ENCODE data around the gene SPATA45. TPM values are rescaled to one million over a fixed set of nuclear protein-coding genes. Genes with fewer than 3 reads are reported as not detected.

Gene SPATA45
- total and polyA plus RNA-seq, 2 experiments from 2014 or later: 2.9 TPM; not detected in 1

- H3K27me3 ChIP-seq: no peaks in the 10 kb centered on the region
- no peaks in the 10 kb centered on the region for H3K4me1 ChIP-seq (ENCODE audit: low read depth)
- H3K36me3 ChIP-seq: peaks cover 41% of the 10 kb centered on the region
- no peak for TF ChIP-seq CTCF (IDR thresholded peaks at IDR 0.05; ENCODE audit: low read depth, low read length)
- H3K4me3 ChIP-seq: no peak overlapping the region
- H3K27ac ChIP-seq: no peak overlapping the region
- no peaks in the 10 kb centered on the region for H3K9me3 ChIP-seq (ENCODE audit: low read depth)
- DNase-seq (ENCODE audit: low read depth in 1 of 2, low spot score in 1 of 2): no peak
These were observed 63.5 kb downstream of the SPATA45 start for GRCh38 chr1:212783976-212784375.

- H3K4me1 ChIP-seq (ENCODE audit: low read depth): no peaks in the 10 kb centered on the region
- peak; percentile 63 for TF ChIP-seq CTCF (IDR thresholded peaks at IDR 0.05; ENCODE audit: low read depth, low read length)
- no peaks in the 10 kb centered on the region for H3K27me3 ChIP-seq
- peaks cover 41% of the 10 kb centered on the region for H3K36me3 ChIP-seq
- H3K9me3 ChIP-seq (ENCODE audit: low read depth): no peaks in the 10 kb centered on the region
- H3K4me3 ChIP-seq: no peak overlapping the region
- peak in 1 of 2 donors; percentile 52 for DNase-seq (ENCODE audit: low read depth in 1 of 2, low spot score in 1 of 2)
- no peak overlapping the region for H3K27ac ChIP-seq
These were observed 64.9 kb downstream of the SPATA45 start for GRCh38 chr1:212782422-212783154.

- no peak overlapping the region for H3K27ac ChIP-seq
- no peaks in the 10 kb centered on the region for H3K4me1 ChIP-seq (ENCODE audit: low read depth)
- H3K9me3 ChIP-seq (ENCODE audit: low read depth): no peaks in the 10 kb centered on the region
- TF ChIP-seq CTCF (IDR thresholded peaks at IDR 0.05; ENCODE audit: low read depth, low read length): no peak
- DNase-seq (ENCODE audit: low read depth in 1 of 2, low spot score in 1 of 2): no peak
- peaks cover 36% of the 10 kb centered on the region for H3K36me3 ChIP-seq
- no peaks in the 10 kb centered on the region for H3K27me3 ChIP-seq
- no peak overlapping the region for H3K4me3 ChIP-seq
These were observed 66.2 kb downstream of the SPATA45 start for GRCh38 chr1:212781225-212781624.

- no peak for DNase-seq (ENCODE audit: low read depth in 1 of 2, low spot score in 1 of 2)
- no peak overlapping the region for H3K4me3 ChIP-seq
- no peak for TF ChIP-seq CTCF (IDR thresholded peaks at IDR 0.05; ENCODE audit: low read depth, low read length)
- H3K27ac ChIP-seq: no peak overlapping the region
- H3K9me3 ChIP-seq (ENCODE audit: low read depth): no peaks in the 10 kb centered on the region
- H3K4me1 ChIP-seq (ENCODE audit: low read depth): no peaks in the 10 kb centered on the region
- H3K36me3 ChIP-seq: peaks cover 33% of the 10 kb centered on the region
- H3K27me3 ChIP-seq: no peaks in the 10 kb centered on the region
These were observed 66.7 kb downstream of the SPATA45 start for GRCh38 chr1:212780759-212781158.

Other genes with a start within 250 kb of the SPATA45 start
- 5.4 and 14.2 TPM in 2 replicates for gene ATF3, start 238.9 kb downstream of the SPATA45 start, total RNA-seq
- gene ATF3, start 238.9 kb downstream of the SPATA45 start, polyA plus RNA-seq: 8.2 and 9.9 TPM in 2 replicates
- gene BATF3, start 147.8 kb downstream of the SPATA45 start, total RNA-seq: 1.6 and 1.8 TPM in 2 replicates
- 1.7 and 1.8 TPM in 2 replicates for gene BATF3, start 147.8 kb downstream of the SPATA45 start, polyA plus RNA-seq
- 41.4 and 81.0 TPM in 2 replicates for gene NSL1, start 55.9 kb downstream of the SPATA45 start, total RNA-seq
- gene NSL1, start 55.9 kb downstream of the SPATA45 start, polyA plus RNA-seq: 34.9 and 44.8 TPM in 2 replicates
- 20.8 and 26.4 TPM in 2 replicates for gene TATDN3, start 55.8 kb downstream of the SPATA45 start, total RNA-seq
- gene TATDN3, start 55.8 kb downstream of the SPATA45 start, polyA plus RNA-seq: 18.5 and 27.9 TPM in 2 replicates
- 9.8 and 11.7 TPM in 2 replicates for gene FLVCR1, start 10.6 kb upstream of the SPATA45 start, total RNA-seq
- gene FLVCR1, start 10.6 kb upstream of the SPATA45 start, polyA plus RNA-seq: 7.8 and 13.6 TPM in 2 replicates
- 3.4 and 5.9 TPM in 2 replicates for gene VASH2, start 102.9 kb upstream of the SPATA45 start, total RNA-seq
- gene VASH2, start 102.9 kb upstream of the SPATA45 start, polyA plus RNA-seq: 2.8 and 5.8 TPM in 2 replicates
- 36.0 and 41.2 TPM in 2 replicates for gene ANGEL2, start 168.2 kb upstream of the SPATA45 start, total RNA-seq
- gene ANGEL2, start 168.2 kb upstream of the SPATA45 start, polyA plus RNA-seq: 25.1 and 37.5 TPM in 2 replicates
- 13.2 and 17.9 TPM in 2 replicates for gene RPS6KC1, start 203.6 kb upstream of the SPATA45 start, total RNA-seq
- gene RPS6KC1, start 203.6 kb upstream of the SPATA45 start, polyA plus RNA-seq: 12.5 and 13.8 TPM in 2 replicates

Measured in cardiac muscle cell (in vitro differentiated cells and primary cell).